Activated CD8-positive, alpha-beta memory T cell treated with anti-CD3 and anti-CD28 coated beads for 48 hours (primary cell): ENCODE data around the gene ADAMTS6.

Source experiments
- DNase-seq, 3 experiments: peaks; one replicate each; pipeline ENCODE4 v3.0.0-alpha.2; 2020; ENCODE audit warnings: low read depth in 2 of 3, low spot score in 2 of 3

The ADAMTS6 gene

DNA sequence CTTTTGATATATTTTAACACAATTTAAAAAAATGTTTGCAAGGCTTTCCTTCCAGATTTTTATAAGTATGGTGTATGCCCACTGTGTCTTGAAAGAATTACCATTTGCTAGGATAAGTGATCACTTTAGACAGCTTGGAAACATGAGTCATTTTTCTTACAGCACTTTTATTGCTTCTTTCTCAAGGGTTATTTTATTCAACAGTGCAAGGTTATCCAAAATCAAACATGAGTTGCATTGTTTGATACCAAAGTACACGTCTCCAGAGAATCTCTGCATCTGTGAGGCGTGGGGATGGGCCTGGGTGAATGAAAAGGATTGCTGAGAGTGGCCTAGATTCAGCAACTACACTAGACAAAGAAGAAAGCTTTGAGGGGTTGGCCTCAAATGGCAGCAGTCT, 329.6 kb downstream of the ADAMTS6 start:
- no peak for DNase-seq

GRCh38 chr5:65151614-65152013, 330.1 kb downstream of the ADAMTS6 start:
- no peak for DNase-seq

- DNase-seq: no peak
Observed at GRCh38 chr5:65150599-65151304, 331.0 kb downstream of the ADAMTS6 start.

GRCh38 chr5:65149827-65150226, 331.9 kb downstream of the ADAMTS6 start:
- DNase-seq: no peak

DNA sequence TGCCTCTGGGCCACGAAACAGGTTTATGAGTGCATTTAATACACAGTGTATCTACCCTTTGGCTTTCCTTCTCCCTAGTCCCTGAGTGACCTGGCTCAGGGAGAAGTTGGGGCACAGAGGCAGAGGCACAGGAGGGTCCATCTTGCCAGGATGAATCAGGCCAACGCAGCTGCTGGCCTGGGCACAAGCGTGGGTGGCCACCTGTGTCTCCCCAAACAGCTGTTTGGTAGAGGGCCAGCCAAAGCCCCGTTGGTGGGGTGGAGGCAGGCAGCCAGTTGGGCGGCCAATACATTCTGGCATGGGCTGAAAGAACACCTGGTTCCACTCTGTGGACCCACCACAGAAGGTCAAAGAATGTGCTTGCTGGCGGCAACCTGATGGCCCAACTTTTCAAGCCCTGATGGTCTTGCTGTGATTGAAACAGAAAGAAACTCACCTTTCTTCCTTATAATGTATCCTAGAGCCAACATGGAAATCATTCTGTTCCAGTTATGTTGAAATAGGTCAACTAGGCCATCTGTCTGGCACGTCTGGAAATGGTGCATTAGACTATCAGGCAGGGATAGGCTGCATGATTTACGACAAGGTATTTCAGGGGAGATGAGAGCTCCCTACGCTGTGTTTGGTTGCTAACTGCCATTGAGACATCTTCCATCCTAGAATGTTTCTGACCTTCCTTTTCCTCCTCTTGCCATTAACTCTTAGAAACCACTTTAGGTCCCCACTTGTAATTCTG, 337.4 kb downstream of the ADAMTS6 start:
- DNase-seq: no peak

- DNase-seq: no peak
Observed at GRCh38 chr5:65142511-65143011, 339.2 kb downstream of the ADAMTS6 start.

- no peak for DNase-seq
Observed at GRCh38 chr5:65142016-65142415, 339.7 kb downstream of the ADAMTS6 start.

- DNase-seq: no peak
Observed at GRCh38 chr5:65141493-65141892, 340.2 kb downstream of the ADAMTS6 start.

DNA sequence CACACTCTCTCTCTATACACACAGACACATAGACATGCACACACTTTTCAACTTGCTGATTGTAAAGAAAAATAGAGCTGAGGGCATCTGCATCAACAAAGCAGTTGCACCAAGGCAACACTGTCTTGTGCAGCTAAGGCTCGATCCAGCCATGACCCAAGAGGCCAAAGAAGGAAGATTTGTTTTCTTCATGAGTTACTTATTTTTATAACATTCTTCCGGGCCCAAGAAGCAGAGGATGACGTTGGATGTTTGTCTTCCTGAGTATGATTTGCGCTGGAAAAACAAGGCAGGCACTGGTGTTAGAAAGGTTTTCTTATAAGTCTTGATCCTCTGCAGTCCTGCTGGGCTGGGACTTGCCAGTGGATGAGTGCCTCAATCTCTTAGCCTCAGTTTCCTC, 344.1 kb downstream of the ADAMTS6 start:
- no peak for DNase-seq

- no peak for DNase-seq
Observed at GRCh38 chr5:65133477-65134110, 348.1 kb downstream of the ADAMTS6 start.

DNA sequence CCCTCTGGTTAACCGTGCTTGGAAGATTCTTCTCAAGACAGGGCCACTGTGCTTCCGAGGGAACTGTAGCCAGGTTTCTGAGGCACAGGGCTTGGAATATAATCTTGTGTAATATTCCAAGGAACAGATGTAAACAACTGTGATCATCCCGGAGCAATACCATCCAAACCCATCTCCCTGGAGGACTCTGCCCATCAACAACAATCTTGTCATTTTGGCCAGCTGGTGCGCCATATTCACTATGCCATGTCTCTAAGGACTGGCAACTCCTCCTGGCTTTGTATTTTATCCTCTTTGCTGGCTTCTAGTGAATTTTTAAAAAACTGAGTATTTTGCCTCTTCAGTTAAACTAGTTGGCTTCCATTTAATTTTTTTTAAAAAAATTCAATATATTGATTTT, 349.3 kb downstream of the ADAMTS6 start:
- DNase-seq: no peak

GRCh38 chr5:65128226-65128625, 353.5 kb downstream of the ADAMTS6 start:
- no peak for DNase-seq

GRCh38 chr5:65127161-65127901, 354.4 kb downstream of the ADAMTS6 start:
- DNase-seq: no peak

DNA sequence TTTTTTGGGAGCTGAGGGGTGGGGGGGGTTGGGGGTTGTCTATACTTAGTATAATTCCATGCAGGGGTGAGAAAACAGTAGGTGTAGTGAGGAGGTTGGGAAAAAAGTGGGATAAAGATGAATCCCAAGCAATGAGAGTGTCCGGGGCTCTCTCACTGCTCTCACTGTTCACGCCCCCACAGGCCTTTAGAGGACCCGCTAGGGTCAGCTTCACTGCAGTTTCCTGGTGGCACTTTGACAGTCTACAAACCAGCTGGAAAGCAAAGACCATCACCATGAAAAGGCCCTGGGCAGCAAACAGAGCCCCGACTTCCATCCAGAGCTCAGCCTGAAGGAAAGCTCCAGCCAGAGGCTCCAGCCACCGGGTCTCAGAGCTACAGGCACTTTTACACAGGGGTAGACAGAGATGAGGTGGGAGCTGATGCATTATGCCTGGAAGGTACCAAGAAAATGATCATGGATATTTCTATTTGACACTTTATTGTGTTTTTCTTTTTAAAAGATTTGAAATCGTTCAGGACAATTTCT, 355.1 kb downstream of the ADAMTS6 start:
- DNase-seq: no peak

- DNase-seq: no peak
Observed at GRCh38 chr5:65125591-65126541, 355.9 kb downstream of the ADAMTS6 start.

DNA sequence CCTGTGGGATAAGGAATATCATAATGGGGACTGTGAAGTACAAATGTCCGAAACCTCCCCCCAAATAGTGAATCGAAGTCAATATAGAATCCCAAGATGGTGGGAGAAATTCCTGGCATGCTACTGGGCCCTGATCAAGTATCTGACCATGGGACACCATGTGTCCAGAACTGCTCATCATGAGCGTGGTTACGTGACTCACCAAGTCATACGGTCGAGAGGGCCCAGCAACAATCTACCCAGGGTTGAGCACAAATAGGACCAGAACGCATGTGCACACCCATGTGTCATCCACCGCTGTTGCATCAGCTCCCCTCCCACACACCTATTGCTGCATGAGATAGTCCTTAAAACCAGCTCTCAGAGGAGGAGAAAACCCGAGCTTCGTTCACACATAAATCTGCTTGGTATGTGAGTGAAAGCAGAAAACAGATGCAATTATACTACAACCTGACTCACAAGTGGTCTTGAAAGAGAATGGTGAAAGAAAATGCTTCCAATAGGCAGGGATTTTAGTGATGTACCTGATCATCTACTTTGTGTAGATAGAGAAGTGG, 359.8 kb downstream of the ADAMTS6 start:
- DNase-seq: no peak

DNA sequence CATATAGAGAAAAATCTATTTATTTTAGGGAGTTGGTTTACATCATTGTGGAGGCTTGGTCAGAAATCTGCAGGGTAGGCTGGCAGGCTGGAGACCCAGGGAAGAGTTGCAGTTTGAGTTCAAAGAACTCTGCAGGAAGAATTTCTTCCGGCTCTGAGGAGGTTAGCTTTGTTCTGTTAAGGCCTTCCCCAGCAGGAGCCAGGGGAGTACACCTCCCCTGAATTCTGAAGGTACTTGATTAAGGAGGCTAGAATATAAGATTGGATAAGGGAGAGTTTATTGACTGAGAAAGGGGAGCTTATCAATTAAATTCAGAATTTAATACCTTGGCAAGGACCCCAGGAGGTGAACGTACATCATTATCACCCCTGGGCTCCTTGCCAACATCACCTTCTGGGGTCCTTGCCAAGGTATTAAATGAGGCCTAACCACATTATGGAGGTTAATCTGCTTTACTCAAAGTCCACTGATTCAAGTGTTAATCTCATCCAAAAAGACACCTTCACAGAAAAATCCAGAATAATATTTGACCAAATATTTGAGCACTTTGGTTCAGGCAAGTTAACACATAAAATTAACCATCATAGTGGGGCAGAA, 361.3 kb downstream of the ADAMTS6 start:
- no peak for DNase-seq

DNA sequence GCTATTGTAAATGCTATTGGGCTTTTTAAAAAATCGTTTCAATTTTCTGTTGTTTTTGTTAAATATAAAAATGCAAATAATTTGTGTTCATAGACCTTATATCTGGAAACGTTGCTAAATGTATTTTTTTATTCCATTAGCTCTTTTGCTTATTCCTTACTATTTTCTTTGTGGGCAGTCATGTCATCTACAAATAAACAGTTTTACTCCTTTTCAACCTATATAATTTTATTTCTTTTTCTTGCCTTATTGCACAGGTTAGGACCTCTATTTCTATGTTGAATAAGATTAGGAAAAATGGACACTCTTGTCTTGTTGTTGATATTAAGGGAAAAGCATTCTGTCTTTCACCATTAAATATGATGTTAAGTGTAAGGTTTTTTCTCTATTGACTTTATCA, 364.2 kb downstream of the ADAMTS6 start:
- DNase-seq: no peak

GRCh38 chr5:65113771-65114170, 367.9 kb downstream of the ADAMTS6 start:
- no peak for DNase-seq
